Muscle of leg (tissue), 11 donors: ENCODE measurements around the gene DISC1. TPM values are rescaled to one million over a fixed set of nuclear protein-coding genes. Genes with fewer than 3 reads are reported as not detected.
A peak's percentile ranks its signal among the peaks of the same experiment; 100 is the strongest.

Experiments
- DNase-seq: peaks from one replicate; pipeline ENCODE4 v3.0.0; 2013
- H3K27ac ChIP-seq: one replicate; pipeline ENCODE4 v1.5.1; 2013; ENCODE audit warnings: mild to moderate bottlenecking, low read length, control low read depth
- H3K27me3 ChIP-seq: one replicate; pipeline ENCODE4 v1.6.1; 2013; ENCODE audit warnings: low read length; ENCODE audit not compliant: control insufficient read depth, insufficient read depth
- H3K36me3 ChIP-seq: one replicate; pipeline ENCODE4 v1.6.1; 2013; ENCODE audit warnings: low read length; ENCODE audit not compliant: control insufficient read depth, insufficient read depth
- H3K4me1 ChIP-seq: one replicate; pipeline ENCODE4 v1.6.1; 2013; ENCODE audit warnings: low read length; ENCODE audit not compliant: control insufficient read depth, insufficient read depth
- H3K4me3 ChIP-seq: one replicate; pipeline ENCODE4 v1.5.1; 2013; ENCODE audit warnings: low read length, control low read depth
- H3K9me3 ChIP-seq: replicated peaks from 2 replicates; pipeline ENCODE4 v1.6.1; 2013; ENCODE audit warnings: low read depth, low read length; ENCODE audit not compliant: control insufficient read depth
- WGBS: methylation state at CpG from one replicate; pipeline ENCODE4 v1.1.5; 2013; ENCODE audit warnings: missing lambda C conversion rate; ENCODE audit not compliant: insufficient coverage; 5-methylcytosine and 5-hydroxymethylcytosine counted together
- polyA plus RNA-seq, 8 donors: library from polyadenylated mRNA; unstranded; fragments of 120-200 nt; gene quantifications; one replicate each; pipeline versions ENCODE4 v1.2.1 to v1.2.3, GENCODE V29; 2013; ENCODE audit warnings: inconsistent platforms in 1 of 8, low replicate concordance in 1 of 8; ENCODE audit not compliant: insufficient read length in 8 of 8, insufficient read depth in 1 of 8
- total RNA-seq: library from RNA; stranded (reverse); fragments of 120-200 nt; gene quantifications from one replicate; pipeline ENCODE4 v1.2.4, GENCODE V29; 2013

The DISC1 gene
- total and polyA plus RNA-seq, 9 donors, result 4.5 to 10.7 (median 7.3) TPM

- peaks cover 5% of the 10 kb centered on the region for H3K36me3 ChIP-seq
- no peak for DNase-seq
- H3K9me3 ChIP-seq, result no peaks in the 10 kb centered on the region
- H3K27me3 ChIP-seq, result no peaks in the 10 kb centered on the region
- H3K4me1 ChIP-seq, result peaks cover 2% of the 10 kb centered on the region
- H3K4me3 ChIP-seq, result no peak overlapping the region
- H3K27ac ChIP-seq, result no peak overlapping the region
These were observed 87.8 kb downstream of the DISC1 start for GRCh38 chr1:231714440-231714839.

GRCh38 chr1:231715816-231716722 is 89.5 kb downstream of the DISC1 start:
- Histone ChIP-seq H3K27ac (no peak overlapping the region), H3K9me3 (no peaks in the 10 kb centered on the region), H3K4me3 (no peak overlapping the region), H3K36me3 (peaks cover 2% of the 10 kb centered on the region), H3K27me3 (no peaks in the 10 kb centered on the region), H3K4me1 (peaks cover 6% of the 10 kb centered on the region)
- DNase-seq, result no peak
- 78% methylated on average over 2 of the region's 8 CpGs for WGBS

GRCh38 chr1:231716879-231717278 is 90.3 kb downstream of the DISC1 start:
- WGBS, result 63% methylated on average over 2 of the region's 3 CpGs
- DNase-seq, result no peak
- Histone ChIP-seq H3K4me3 (no peak overlapping the region), H3K4me1 (peaks cover 10% of the 10 kb centered on the region), H3K27me3 (no peaks in the 10 kb centered on the region), H3K9me3 (no peaks in the 10 kb centered on the region), H3K36me3 (no peaks in the 10 kb centered on the region), H3K27ac (no peak overlapping the region)

GRCh38 chr1:231719485-231720183 is 93.0 kb downstream of the DISC1 start:
- no peaks in the 10 kb centered on the region for H3K36me3 ChIP-seq
- no peak overlapping the region for H3K27ac ChIP-seq
- no peaks in the 10 kb centered on the region for H3K27me3 ChIP-seq
- H3K4me3 ChIP-seq, result no peak overlapping the region
- H3K4me1 ChIP-seq, result peaks cover 22% of the 10 kb centered on the region
- no peak for DNase-seq
- no CpG with 5 or more reads among the region's 7 CpGs for WGBS
- no peaks in the 10 kb centered on the region for H3K9me3 ChIP-seq

- no peak for DNase-seq
- H3K4me3 ChIP-seq, result no peak overlapping the region
- no CpG with 5 or more reads among the region's 5 CpGs for WGBS
- peaks cover 31% of the 10 kb centered on the region for H3K4me1 ChIP-seq
- no peak overlapping the region for H3K27ac ChIP-seq
- no peaks in the 10 kb centered on the region for H3K27me3 ChIP-seq
- no peaks in the 10 kb centered on the region for H3K36me3 ChIP-seq
- no peaks in the 10 kb centered on the region for H3K9me3 ChIP-seq
These were observed 94.2 kb downstream of the DISC1 start for GRCh38 chr1:231720652-231721325.

- no peak overlapping the region for H3K27ac ChIP-seq
- no peak overlapping the region for H3K4me3 ChIP-seq
- H3K4me1 ChIP-seq, result peaks cover 34% of the 10 kb centered on the region
- H3K36me3 ChIP-seq, result no peaks in the 10 kb centered on the region
- peak; percentile 82 for DNase-seq
- no peaks in the 10 kb centered on the region for H3K27me3 ChIP-seq
- no peaks in the 10 kb centered on the region for H3K9me3 ChIP-seq
These were observed 94.8 kb downstream of the DISC1 start for GRCh38 chr1:231721436-231721835.

- DNase-seq, result peak; percentile 69
- H3K27ac ChIP-seq, result peak overlapping the region; percentile 44
These were observed 95.8 kb downstream of the DISC1 start for GRCh38 chr1:231722356-231722755.

GRCh38 chr1:231723146-231723545 is 96.6 kb downstream of the DISC1 start:
- DNase-seq, result peak; percentile 15
- H3K4me1 ChIP-seq, result peaks cover 36% of the 10 kb centered on the region
- H3K36me3 ChIP-seq, result no peaks in the 10 kb centered on the region
- no peaks in the 10 kb centered on the region for H3K9me3 ChIP-seq
- H3K27ac ChIP-seq, result no peak overlapping the region
- 65% methylated on average over 3 of the region's 7 CpGs for WGBS
- H3K27me3 ChIP-seq, result no peaks in the 10 kb centered on the region
- no peak overlapping the region for H3K4me3 ChIP-seq

More at GRCh38 chr1:231722356-231722755, 95.8 kb downstream of the DISC1 start:
- H3K9me3 ChIP-seq, result no peaks in the 10 kb centered on the region
- peaks cover 35% of the 10 kb centered on the region for H3K4me1 ChIP-seq
- no peak overlapping the region for H3K4me3 ChIP-seq
- H3K27me3 ChIP-seq, result no peaks in the 10 kb centered on the region
- WGBS, result 88% methylated on average over 3 of the region's 6 CpGs
- H3K36me3 ChIP-seq, result no peaks in the 10 kb centered on the region

GRCh38 chr1:231724041-231724440 is 97.5 kb downstream of the DISC1 start:
- Histone ChIP-seq H3K4me3 (no peak overlapping the region), H3K9me3 (no peaks in the 10 kb centered on the region), H3K4me1 (peaks cover 36% of the 10 kb centered on the region), H3K36me3 (no peaks in the 10 kb centered on the region), H3K27me3 (no peaks in the 10 kb centered on the region), H3K27ac (no peak overlapping the region)
- DNase-seq, result no peak
- WGBS, result 60% methylated on average over 1 of the region's 5 CpGs
